Caco-2 (cell line): ENCODE results near the gene BCAT1. TPM values are rescaled to one million over a fixed set of nuclear protein-coding genes. Genes with fewer than 3 reads are reported as not detected.
A peak's percentile ranks its signal among the peaks of the same experiment; 100 is the strongest.

ENCODE experiments used
- BruUV-seq: library from RNA; stranded (reverse); fragments of 400-500 nt; replicated peaks from 2 replicates; lab custom pipeline; 2021; lab: Mats Ljungman, UMichigan
- CTCF ChIA-PET: fragments of 300-600 bp; sonication (Branson Sonifier 250); formaldehyde crosslinking; loops from one replicate; lab custom pipeline; 2022; ENCODE audit warnings: antibody characterized with exemption; lab: Charles Lee
- POLR2A ChIA-PET: fragments of 300-600 bp; sonication (Branson Sonifier 250); formaldehyde crosslinking; loops from one replicate; lab custom pipeline; 2022; ENCODE audit warnings: antibody characterized with exemption; lab: Charles Lee
- DNase-seq, 2 experiments: peaks; one replicate each; pipeline versions ENCODE4 v3.0.0 to v3.0.0-alpha.2; 2020 to 2022
- H3K27me3 ChIP-seq: replicated peaks from 2 replicates; pipeline ENCODE4 v1.6.0; 2011; ENCODE audit warnings: low read length; ENCODE audit not compliant: control insufficient read depth, insufficient read depth
- H3K36me3 ChIP-seq: 2 replicates; pipeline ENCODE4 v1.5.1; 2011; ENCODE audit warnings: low read length; ENCODE audit not compliant: control insufficient read depth, insufficient read depth
- H3K4me1 ChIP-seq: fragments of 250-450 bp; sonication (Bioruptor Pico); 2 replicates; pipeline ENCODE4 v1.5.1; 2020; ENCODE audit warnings: mild to moderate bottlenecking
- H3K4me3 ChIP-seq: 2 replicates; pipeline ENCODE4 v1.5.1; 2011; ENCODE audit warnings: low read depth, mild to moderate bottlenecking, control low read depth, low read length
- H3K9me3 ChIP-seq: fragments of 250-450 bp; sonication (Bioruptor Pico); 2 replicates; pipeline ENCODE4 v1.5.1; 2020; ENCODE audit warnings: mild to moderate bottlenecking, moderate library complexity
- H3K27ac Mint-ChIP-seq: one replicate; pipeline ENCODE4 v1.8.0; 2022; ENCODE audit warnings: mixed read lengths; ENCODE audit not compliant: unreplicated experiment
- H3K27me3 Mint-ChIP-seq: one replicate; pipeline ENCODE4 v1.8.0; 2022; ENCODE audit warnings: mixed read lengths; ENCODE audit not compliant: insufficient read depth, unreplicated experiment
- H3K36me3 Mint-ChIP-seq: one replicate; pipeline ENCODE4 v1.8.0; 2022; ENCODE audit warnings: mild to moderate bottlenecking, mixed read lengths; ENCODE audit not compliant: insufficient read depth, unreplicated experiment
- H3K4me1 Mint-ChIP-seq: one replicate; pipeline ENCODE4 v1.8.0; 2022; ENCODE audit warnings: low read depth, mixed read lengths; ENCODE audit not compliant: unreplicated experiment
- H3K4me3 Mint-ChIP-seq: one replicate; pipeline ENCODE4 v1.8.0; 2022; ENCODE audit warnings: mild to moderate bottlenecking, moderate library complexity, mixed read lengths; ENCODE audit not compliant: unreplicated experiment
- H3K9me3 Mint-ChIP-seq: one replicate; pipeline ENCODE4 v1.8.0; 2022; ENCODE audit warnings: mixed read lengths; ENCODE audit not compliant: unreplicated experiment
- CTCF ChIP-seq, 2 experiments: fragments of 200-600 bp in 1 of 2; IDR thresholded peaks; 1 replicate in 1 of 2; 2 replicates in 1 of 2; pipeline versions ENCODE4 v1.5.1 to v1.8.0; 2011 to 2022; ENCODE audit warnings: antibody characterized with exemption in 1 of 2, control low read depth in 1 of 2, inconsistent platforms in 1 of 2, low read depth in 1 of 2, low read length in 1 of 2, mild to moderate bottlenecking in 1 of 2, moderate library complexity in 1 of 2; ENCODE audit not compliant: insufficient read depth in 1 of 2, severe bottlenecking in 1 of 2, unreplicated experiment in 1 of 2
- intact Hi-C: fragments of 100-400 bp; cut with micrococcal nuclease; formaldehyde crosslinking; loops from one replicate; pipeline ENCODE4 v1.10.0; 2022; ENCODE audit not compliant: unreplicated experiment
- total RNA-seq: library from RNA; stranded (reverse); gene quantifications from 2 replicates; pipeline ENCODE4 v1.2.3, GENCODE V29; 2022

Gene BCAT1
- total RNA-seq, 1 experiment from 2014 or later, result 432 TPM

- Mint-ChIP-seq H3K36me3 (peaks cover 74% of the 10 kb centered on the region), H3K9me3 (peaks cover 7% of the 10 kb centered on the region), H3K27me3 (no peaks in the 10 kb centered on the region), H3K27ac (peak overlapping the region; percentile 1), H3K4me3 (no peak overlapping the region), H3K4me1 (peaks cover 20% of the 10 kb centered on the region)
- intact Hi-C loops, result no loop called here
- H3K4me1 ChIP-seq, result 0 out of 2 replicates have a peak, but pooled peaks cover 6% of the 10 kb centered on the region
- DNase-seq, result no peak
- no peaks in the 10 kb centered on the region for H3K27me3 ChIP-seq
- H3K4me3 ChIP-seq, result no peak overlapping the region
- no TSS peak for BruUV-seq
- TF ChIP-seq CTCF (IDR thresholded peaks at IDR 0.05; ENCODE audit: insufficient read depth in 1 of 2, low read depth in 1 of 2, low read length in 1 of 2, severe bottlenecking in 1 of 2, unreplicated experiment in 1 of 2), result no peak
- POLR2A ChIA-PET, result no interaction called here
- CTCF ChIA-PET, result no interaction called here
- H3K9me3 ChIP-seq, result no peaks in the 10 kb centered on the region
- H3K36me3 ChIP-seq, result no peaks in the 10 kb centered on the region; the same call in 1 of the 2 replicates
Observed at GRCh38 chr12:24821691-24822090, 127.2 kb downstream of the BCAT1 start.

- Mint-ChIP-seq H3K4me1 (peaks cover 20% of the 10 kb centered on the region), H3K27me3 (no peaks in the 10 kb centered on the region), H3K27ac (no peak overlapping the region), H3K4me3 (no peak overlapping the region), H3K9me3 (peaks cover 7% of the 10 kb centered on the region), H3K36me3 (peaks cover 74% of the 10 kb centered on the region)
- H3K27me3 ChIP-seq, result no peaks in the 10 kb centered on the region
- intact Hi-C loops, result no loop called here
- no TSS peak for BruUV-seq
- TF ChIP-seq CTCF (IDR thresholded peaks at IDR 0.05; ENCODE audit: insufficient read depth in 1 of 2, low read depth in 1 of 2, low read length in 1 of 2, severe bottlenecking in 1 of 2, unreplicated experiment in 1 of 2), result no peak
- DNase-seq, result no peak
- H3K4me1 ChIP-seq, result 0 out of 2 replicates have a peak, but pooled peaks cover 6% of the 10 kb centered on the region
- H3K4me3 ChIP-seq, result no peak overlapping the region
- no peaks in the 10 kb centered on the region for H3K9me3 ChIP-seq
- no peaks in the 10 kb centered on the region; the same call in 1 of the 2 replicates for H3K36me3 ChIP-seq
- ChIA-PET POLR2A (no interaction called here), CTCF (no interaction called here)
Observed at GRCh38 chr12:24820872-24821271, 128.0 kb downstream of the BCAT1 start.

- no peaks in the 10 kb centered on the region for H3K9me3 ChIP-seq
- peaks cover 80% of the 10 kb centered on the region for H3K36me3 Mint-ChIP-seq
Observed at GRCh38 chr12:24818351-24818750, 130.6 kb downstream of the BCAT1 start.

More at GRCh38 chr12:24818351-24818750, 130.6 kb downstream of the BCAT1 start:
- Histone ChIP-seq H3K27me3 (no peaks in the 10 kb centered on the region), H3K4me1 (0 out of 2 replicates have a peak, but pooled peaks cover 6% of the 10 kb centered on the region), H3K36me3 (no peaks in the 10 kb centered on the region; the same call in 1 of the 2 replicates), H3K4me3 (no peak overlapping the region)
- intact Hi-C loops, result no loop called here
- DNase-seq, result no peak
- Mint-ChIP-seq H3K9me3 (peaks cover 2% of the 10 kb centered on the region), H3K27ac (no peak overlapping the region), H3K27me3 (no peaks in the 10 kb centered on the region), H3K4me1 (peaks cover 14% of the 10 kb centered on the region), H3K4me3 (no peak overlapping the region)
- TF ChIP-seq CTCF (IDR thresholded peaks at IDR 0.05; ENCODE audit: insufficient read depth in 1 of 2, low read depth in 1 of 2, low read length in 1 of 2, severe bottlenecking in 1 of 2, unreplicated experiment in 1 of 2), result no peak
- CTCF ChIA-PET, result interaction anchor here (0.5 kb wide), 1 partner anchor 1663 kb away, joined by 3 read pairs; no protein-coding TSS in a partner anchor
- BruUV-seq, result no TSS peak
- POLR2A ChIA-PET, result no interaction called here
